Stimulated activated CD4-positive, alpha-beta T cell treated with anti-CD3 and anti-CD28 coated beads, Interleukin-1b, Interleukin-23, amount 100 ng/mL, for 4 hours (primary cell): ENCODE data around the gene RNF169.
"Not testable (repeated sequence)": the region's sequence is repeated elsewhere in the genome, so short reads cannot be mapped to it uniquely, and the experiment has no call there.

Experiments used
- DNase-seq, 2 donors: peaks; one replicate each; pipeline ENCODE4 v3.0.0-alpha.2; 2020; ENCODE audit warnings: low read depth in 2 of 2

The RNF169 gene

GRCh38 chr11:74822170-74822569 lies 73.5 kb downstream of the RNF169 start:
- DNase-seq = no peak

DNA sequence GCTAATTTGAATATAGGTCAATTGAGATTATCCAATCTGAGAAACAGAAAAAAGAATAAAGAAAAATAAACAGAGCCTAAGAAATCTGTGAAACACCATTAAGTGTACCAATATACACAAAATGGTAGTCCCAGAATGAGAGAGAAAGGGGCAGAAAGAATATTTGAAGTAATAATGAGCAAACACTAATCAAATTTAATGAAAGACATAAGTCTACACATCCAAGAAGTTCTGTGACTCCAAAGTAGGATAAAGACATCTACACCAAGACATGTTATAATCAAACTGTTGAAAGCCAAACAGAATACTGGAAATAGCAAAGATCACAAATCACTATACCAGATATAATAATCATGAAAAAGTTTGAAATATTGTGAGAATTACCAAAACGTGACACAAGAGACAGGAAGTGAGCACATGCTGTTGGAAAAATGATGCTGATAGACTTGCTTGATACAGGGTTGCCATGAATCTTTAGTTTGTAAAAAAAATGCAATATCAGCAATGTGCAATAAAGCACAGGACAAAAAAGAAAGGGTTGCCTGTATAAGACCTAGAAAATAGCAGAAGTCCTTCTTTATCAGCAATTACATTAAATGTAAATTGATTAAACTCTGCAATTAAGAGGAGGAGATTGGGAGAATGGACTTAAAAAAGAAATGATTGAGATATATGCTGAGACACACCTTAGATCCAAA lies 75.8 kb downstream of the RNF169 start:
- no peak for DNase-seq

GRCh38 chr11:74825596-74825995 lies 76.9 kb downstream of the RNF169 start:
- DNase-seq = not testable (repeated sequence)

GRCh38 chr11:74826901-74827300 lies 78.3 kb downstream of the RNF169 start:
- no peak for DNase-seq

DNA sequence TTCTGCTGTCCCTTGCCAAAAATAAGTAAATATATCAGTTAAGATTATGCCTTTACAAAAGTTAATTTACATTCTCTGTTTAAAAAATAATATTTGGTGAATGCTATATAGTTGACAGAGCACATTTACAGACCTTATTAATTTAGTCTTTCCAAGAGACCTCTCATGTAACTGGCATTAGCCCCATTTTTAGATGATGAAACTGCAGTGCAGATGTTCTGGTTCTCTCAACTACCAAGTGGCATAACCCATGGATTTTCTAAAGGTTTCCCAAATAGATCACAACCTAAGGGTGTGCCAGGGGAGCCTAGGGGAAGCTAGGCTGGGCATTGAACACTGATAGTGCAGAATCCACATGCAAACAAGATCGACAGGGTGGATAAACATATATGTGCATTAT lies 88.5 kb downstream of the RNF169 start:
- no peak for DNase-seq

GRCh38 chr11:74838188-74838587 lies 89.5 kb downstream of the RNF169 start:
- DNase-seq = no peak

GRCh38 chr11:74839446-74839845 lies 90.8 kb downstream of the RNF169 start:
- DNase-seq = no peak

- no peak for DNase-seq
Measured at GRCh38 chr11:74839971-74840370, 91.3 kb downstream of the RNF169 start.

DNA sequence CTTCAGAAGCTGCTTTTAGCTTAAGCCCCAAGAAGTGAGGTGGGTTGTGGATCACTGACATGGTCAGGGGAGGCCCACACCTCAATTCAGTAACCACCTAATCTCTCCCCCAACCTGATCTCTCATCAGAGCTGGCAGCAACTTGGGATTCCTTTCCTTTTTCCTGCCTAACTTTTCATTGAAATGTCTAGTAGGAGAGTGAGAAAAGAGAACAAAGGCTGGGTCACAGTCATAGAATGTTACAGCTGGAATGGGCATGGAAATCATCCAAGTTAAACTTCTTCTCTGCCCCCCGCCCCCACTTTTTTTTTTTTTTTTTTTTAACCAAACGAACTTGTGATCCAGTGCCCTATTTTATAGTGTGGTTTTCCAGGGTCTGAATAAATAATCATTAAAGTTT lies 91.8 kb downstream of the RNF169 start:
- DNase-seq = no peak

- DNase-seq = no peak
Measured at GRCh38 chr11:74842967-74843366, 94.3 kb downstream of the RNF169 start.

GRCh38 chr11:74844072-74844471 lies 95.4 kb downstream of the RNF169 start:
- no peak for DNase-seq

GRCh38 chr11:74844865-74845264 lies 96.2 kb downstream of the RNF169 start:
- DNase-seq = no peak

- DNase-seq = no peak
Measured at GRCh38 chr11:74845978-74846517, 97.4 kb downstream of the RNF169 start.

DNA sequence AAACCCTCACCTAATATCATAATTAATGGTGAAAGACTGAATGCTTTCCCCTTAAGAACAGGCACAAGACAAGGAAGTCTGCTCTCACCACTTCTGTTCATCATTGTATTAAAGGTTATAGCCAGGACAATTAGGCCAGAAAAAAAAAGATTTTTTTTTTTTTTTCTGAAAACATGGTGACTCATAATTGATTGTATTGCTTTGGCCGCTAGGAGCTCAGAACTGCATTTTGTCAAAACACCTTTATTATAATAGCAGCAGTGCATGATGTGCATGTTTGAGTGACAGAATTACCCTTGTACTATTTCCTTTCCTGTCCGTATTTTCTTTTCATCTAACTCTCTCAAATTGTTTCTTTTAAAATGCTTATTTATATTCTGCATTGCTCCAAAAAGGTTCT lies 98.1 kb downstream of the RNF169 start:
- DNase-seq = no peak

DNA sequence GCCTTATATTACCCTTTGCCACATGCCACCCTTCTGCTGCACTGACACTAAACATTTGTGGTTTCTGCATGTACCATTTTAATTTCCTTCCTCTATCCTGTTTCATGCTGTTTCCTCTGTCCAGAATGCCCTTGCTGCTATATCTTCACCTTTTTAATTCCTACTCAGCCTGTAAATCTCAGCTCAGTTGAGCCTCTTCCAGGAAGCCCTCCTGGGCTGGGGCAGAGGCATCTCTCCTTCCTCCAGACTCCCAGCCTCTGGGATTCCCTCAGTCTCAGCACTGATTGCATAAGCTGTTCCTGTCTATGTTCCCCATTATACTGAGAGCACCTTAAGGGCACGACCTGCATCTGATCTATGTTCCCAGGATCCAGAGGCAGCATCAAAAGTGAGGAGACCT lies 98.7 kb downstream of the RNF169 start:
- DNase-seq = no peak

DNA sequence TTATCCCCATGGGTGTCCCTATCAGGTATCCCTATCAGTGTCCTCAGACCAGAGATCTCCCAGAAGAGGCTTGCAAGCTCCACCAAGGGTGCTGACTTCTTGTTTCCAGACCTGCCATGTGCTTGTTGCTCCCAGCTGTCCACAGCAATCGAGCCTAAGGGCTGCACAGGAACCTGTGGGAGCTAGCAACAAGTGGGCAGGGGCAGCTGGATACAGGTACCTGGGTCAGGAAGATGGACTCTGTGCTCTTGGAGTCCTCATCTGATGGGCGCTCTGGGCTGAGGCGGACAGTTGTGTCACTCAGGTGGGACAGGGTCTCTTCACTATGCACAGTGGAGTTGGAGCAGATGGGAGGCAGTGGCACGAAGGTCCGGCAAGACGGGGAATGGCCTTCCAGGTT lies 99.2 kb downstream of the RNF169 start:
- DNase-seq = no peak

GRCh38 chr11:74849525-74850391 lies 101.1 kb downstream of the RNF169 start:
- DNase-seq = no peak

GRCh38 chr11:74853223-74853622 lies 104.6 kb downstream of the RNF169 start:
- no peak for DNase-seq

- no peak for DNase-seq
Measured at GRCh38 chr11:74860743-74861142, 112.1 kb downstream of the RNF169 start.

DNA sequence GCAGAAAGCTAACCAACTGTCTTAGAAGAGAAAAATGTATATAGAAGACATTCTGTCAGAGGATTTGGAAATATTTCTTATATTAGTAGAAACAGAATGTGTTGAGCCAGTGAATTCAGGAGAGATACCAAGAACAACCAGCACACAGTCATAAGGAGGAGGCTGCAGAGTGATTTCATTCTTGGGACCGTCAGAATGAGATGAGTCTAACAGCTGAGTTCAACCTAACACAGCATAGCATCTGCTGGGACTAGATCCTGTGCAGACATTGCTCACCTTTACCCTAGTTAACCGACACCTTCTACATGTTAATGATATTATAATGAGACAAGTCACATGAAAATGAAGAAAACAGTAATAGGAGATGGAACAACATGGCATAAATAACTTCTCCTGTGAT lies 114.8 kb downstream of the RNF169 start:
- DNase-seq = no peak

DNA sequence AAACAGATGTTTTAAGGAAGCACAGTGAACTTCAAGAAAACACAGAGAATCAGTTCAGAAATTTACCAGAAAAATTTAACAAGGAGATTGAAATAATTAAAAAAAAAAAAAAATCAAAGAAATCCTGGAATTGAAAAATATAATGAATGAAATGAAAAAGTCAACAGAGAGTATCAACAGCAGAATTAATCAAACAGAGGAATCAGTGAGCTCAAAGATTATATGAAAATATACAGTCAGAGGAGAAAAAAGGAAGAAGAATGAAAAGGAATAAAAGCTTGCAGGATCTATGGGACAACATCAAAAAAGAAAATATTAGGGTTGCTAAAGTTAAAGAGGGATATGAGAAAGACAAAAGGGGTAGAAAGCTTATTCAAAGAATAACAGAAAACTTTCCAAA lies 117.9 kb downstream of the RNF169 start:
- DNase-seq = no peak

GRCh38 chr11:74870485-74870884 lies 121.8 kb downstream of the RNF169 start:
- no peak for DNase-seq

DNA sequence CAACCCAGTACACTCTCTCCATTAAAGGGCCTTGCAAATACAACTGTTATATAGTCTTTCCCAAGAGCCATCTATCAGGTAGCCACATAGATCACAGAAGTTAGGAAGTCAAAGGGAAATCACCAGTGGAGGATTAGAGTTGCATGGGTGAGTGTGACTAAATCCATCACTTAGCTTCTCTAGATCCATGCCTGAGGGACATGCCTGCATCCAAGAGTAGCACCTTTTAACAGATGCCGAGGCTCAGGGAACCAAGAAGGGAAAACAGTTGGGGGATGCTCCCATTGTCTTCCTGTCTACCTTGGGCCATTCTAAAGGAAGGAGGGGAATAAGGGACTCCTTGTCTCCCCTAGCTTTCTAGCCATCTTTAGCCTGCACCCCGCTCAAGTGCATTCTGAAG lies 122.4 kb downstream of the RNF169 start:
- DNase-seq = no peak
